Hematopoietic multipotent progenitor cell treated with erythropoietin and hydrocortisone succinate and interleukin-3 and kit ligand, for 4 days (in vitro differentiated cells): ENCODE data around the gene LGALS16.

Source experiments
- DNase-seq: peaks from one replicate; pipeline ENCODE4 v3.0.0-alpha.2; 2015

Gene LGALS16

DNA sequence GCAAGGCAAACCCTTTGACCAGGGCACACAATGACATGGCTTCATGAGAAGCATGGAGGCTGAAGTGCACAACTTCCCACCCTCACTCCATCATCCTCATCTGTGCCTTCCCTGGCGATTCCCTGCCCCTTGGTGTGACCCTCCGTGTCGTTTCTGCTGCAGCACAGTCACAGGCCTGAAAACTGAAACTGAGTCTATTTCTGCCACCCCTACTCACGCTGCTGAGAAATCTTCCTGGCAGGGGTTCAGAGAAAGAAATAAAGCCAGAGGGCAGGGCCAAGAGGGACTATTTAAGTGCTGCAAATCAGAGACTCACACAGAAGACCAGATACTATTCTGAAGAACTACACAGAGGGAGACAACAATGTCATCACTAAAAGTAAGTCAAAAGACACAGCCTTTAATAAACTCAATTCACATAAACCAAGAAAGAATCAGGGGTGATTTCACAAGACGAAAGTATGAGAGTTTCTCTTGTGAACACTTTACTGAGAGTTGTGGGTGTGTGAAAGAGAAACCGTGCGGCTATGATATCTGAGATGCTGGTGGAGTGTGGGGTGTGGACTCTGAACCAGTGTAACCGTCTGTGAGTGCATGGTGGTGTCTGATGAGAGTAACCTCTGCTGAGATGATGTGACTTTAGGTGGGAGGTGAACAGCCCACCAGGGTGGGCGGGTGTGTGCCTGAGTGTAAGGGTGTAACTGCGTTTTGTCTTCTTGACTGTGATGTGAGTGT, 23.5 kb downstream of the LGALS16 start:
- DNase-seq = no peak

DNA sequence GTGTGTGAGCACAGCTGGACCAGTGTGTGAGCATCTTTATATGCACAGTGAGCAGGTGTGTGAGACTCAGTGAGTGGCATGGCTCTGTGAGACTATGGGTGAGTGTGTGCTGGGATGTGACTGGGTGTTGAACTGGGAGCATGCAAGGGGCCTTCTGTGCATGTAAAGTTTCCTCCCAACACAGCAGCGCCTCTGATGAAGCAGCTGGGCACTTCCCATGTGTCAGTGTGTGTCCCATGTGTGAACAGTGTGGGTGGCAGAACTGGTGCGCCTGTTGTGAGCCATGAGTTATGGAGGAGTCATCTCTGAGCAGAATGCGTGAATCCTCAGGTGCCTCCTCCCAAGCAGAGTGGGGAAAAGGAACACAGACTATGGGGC, 24.1 kb downstream of the LGALS16 start:
- DNase-seq = no peak

- DNase-seq = no peak
Observed at GRCh38 chr19:39680593-39680992, 24.9 kb downstream of the LGALS16 start.

DNA sequence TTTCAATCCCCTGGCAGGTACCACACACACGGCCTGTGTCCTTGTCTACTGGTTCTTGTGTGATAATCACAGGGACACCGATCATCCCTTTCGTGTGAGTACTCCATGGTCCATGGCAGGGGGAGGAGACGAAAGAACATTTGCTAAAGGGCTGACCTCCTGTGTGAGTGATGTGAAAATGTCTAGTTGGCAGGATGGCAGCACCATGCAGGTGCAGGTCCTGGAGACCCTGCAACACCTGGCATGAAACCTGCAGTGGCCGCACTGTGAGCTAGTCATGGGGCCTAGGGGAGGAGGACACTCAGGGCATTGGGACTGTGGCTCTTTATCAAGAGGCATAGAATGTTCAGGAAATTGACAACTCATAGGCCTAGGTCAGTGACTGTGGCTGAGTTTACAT, 25.7 kb downstream of the LGALS16 start:
- no peak for DNase-seq

DNA sequence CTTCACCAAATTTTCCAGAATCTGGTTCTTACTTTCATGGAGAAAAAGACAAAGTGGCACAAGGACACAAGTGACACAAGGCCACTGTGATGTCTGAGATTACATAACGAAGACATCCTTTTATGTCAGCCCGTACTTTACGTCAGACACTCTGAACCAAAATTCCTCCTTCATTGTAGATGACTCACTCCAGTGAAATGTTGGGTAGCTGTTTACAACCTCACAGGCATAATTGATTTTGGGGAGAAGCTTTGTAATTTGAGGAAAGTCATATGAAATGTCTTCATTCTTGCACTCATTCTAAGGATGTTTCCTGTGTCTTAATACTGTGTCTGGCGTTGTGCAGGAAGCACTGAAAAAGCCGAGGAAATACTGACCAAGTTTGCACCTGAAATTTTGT, 28.6 kb downstream of the LGALS16 start:
- no peak for DNase-seq

DNA sequence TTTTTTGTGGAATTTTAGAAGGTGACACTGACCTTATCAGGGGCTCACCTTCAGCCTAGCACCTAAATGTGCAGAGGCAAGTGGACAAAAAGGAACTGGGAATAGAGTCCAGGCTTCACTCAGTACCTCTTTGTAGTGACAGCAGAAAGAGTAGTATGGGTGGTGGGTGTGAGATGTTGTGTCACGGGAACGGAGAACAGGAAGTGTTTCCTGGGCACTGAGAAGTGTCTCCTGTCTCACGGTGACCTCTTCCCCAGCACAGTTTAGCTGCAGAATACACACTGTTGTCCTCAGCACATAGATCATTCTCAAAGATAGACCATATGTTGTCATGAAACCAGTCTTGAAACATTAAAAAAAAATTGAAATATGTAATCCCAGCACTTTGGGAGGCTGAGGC, 31.0 kb downstream of the LGALS16 start:
- no peak for DNase-seq

- peak; percentile 16 for DNase-seq
Observed at GRCh38 chr19:39688637-39689036, 32.9 kb downstream of the LGALS16 start.

GRCh38 chr19:39692166-39692565, 36.5 kb downstream of the LGALS16 start:
- no peak for DNase-seq

GRCh38 chr19:39692822-39693221, 37.1 kb downstream of the LGALS16 start:
- no peak for DNase-seq

GRCh38 chr19:39695759-39696158, 40.0 kb downstream of the LGALS16 start:
- no peak for DNase-seq

GRCh38 chr19:39696387-39696786, 40.7 kb downstream of the LGALS16 start:
- DNase-seq = no peak

DNA sequence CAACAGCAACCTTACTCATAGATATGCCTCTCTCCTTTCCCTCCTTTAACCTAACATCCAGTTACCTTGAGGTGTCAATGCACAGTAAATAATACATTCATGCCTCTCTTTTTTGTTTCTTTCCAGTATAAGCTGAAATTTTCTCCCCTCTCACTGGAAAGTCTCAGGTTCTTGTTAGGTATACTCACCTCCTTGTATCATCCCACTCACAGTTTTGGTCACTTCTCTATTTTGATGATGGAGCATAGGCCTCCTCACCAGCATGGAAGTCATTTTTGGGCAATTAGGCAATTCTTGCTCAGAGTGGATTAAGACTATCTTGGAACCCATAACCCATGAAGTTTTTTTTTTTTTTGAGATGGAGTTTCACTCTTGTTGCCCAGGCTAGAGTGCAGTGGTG, 42.8 kb downstream of the LGALS16 start:
- DNase-seq = no peak

DNA sequence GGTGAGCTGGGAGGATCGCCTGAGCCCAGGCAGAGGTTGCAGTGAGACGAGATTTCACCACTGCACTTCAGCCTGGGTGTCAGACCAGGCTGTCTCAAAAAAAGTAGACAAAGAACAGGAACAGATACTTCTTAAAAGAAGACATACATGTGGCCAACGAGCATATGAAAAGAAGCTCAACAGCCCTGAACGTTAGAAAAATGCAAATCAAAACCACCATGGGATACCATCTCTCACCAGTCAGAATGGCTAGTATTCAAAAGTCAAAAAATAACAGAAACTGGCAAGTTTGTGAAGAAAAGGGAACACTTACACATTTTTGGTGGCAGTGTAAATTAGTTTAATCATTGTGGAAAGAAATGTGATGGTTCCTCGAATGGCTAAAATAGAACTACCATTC, 45.6 kb downstream of the LGALS16 start:
- DNase-seq = no peak

GRCh38 chr19:39704181-39705044, 48.7 kb downstream of the LGALS16 start, which contains the start of gene LGALS14:
TSS of gene LGALS14 (plus strand) at chr19:39704481. CDS start at chr19:39704529, 48 bp downstream.
- DNase-seq = no peak

- DNase-seq = no peak
Observed at GRCh38 chr19:39705578-39706188, 50.0 kb downstream of the LGALS16 start.

GRCh38 chr19:39708594-39708993, 52.9 kb downstream of the LGALS16 start:
- no peak for DNase-seq

- no peak for DNase-seq
Observed at GRCh38 chr19:39709026-39709872, 53.5 kb downstream of the LGALS16 start.
